Measurements from ENCODE around the gene ARHGEF18.

DNA sequence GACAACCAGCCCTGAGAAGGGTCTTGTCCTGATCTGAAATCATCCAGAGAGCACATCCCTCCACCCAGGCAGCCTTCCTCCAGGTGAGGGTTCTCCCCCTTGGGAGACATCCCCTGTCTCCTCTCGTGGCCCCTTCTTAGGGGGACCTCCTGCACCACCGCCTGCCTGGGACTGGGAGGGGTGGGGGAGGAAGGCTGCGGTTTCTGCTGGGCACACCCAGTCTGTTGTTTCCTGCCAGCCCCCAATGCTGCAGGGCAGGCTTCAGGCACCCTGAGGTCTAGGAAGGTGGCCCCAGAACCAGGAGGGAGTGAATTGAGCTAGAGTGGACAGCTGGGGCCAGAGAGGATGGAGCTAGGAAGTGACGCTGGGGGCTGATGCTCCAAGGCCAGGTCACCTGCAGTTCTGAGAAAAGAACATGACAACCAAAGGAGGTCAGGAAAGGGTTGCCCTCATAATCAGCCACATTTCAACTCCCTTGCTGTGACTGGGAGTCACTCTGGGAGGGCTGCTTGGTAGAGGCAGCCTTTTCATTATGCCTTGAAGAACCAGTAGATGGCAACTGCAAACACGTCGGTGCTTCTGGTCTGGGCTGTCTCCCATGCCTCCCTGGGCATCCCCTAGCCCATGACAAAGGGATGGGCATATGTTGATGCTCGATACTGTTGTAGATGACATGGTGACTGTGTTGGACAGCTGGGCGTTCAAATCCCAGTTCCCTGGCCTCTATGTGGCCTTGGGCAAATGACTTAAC is 1.4 kb downstream of the ARHGEF18 start:
- no peak for TF ChIP-seq GATA3 (IDR thresholded peaks at IDR 0.05; ENCODE audit: low read depth, low read length)
- TF ChIP-seq GATA2 (IDR thresholded peaks at IDR 0.05; ENCODE audit: low read depth, low read length), result no peak
